T1000 (cell line): ENCODE measurements around the gene ELL2.
"Not testable (repeated sequence)": the region's sequence is repeated elsewhere in the genome, so short reads cannot be mapped to it uniquely, and the experiment has no call there.

Experiments
- DNase-seq: peaks from one replicate; lab custom pipeline; 2025; ENCODE audit warnings: mixed read lengths; lab: John Stamatoyannopoulos, UW

The ELL2 gene

DNA sequence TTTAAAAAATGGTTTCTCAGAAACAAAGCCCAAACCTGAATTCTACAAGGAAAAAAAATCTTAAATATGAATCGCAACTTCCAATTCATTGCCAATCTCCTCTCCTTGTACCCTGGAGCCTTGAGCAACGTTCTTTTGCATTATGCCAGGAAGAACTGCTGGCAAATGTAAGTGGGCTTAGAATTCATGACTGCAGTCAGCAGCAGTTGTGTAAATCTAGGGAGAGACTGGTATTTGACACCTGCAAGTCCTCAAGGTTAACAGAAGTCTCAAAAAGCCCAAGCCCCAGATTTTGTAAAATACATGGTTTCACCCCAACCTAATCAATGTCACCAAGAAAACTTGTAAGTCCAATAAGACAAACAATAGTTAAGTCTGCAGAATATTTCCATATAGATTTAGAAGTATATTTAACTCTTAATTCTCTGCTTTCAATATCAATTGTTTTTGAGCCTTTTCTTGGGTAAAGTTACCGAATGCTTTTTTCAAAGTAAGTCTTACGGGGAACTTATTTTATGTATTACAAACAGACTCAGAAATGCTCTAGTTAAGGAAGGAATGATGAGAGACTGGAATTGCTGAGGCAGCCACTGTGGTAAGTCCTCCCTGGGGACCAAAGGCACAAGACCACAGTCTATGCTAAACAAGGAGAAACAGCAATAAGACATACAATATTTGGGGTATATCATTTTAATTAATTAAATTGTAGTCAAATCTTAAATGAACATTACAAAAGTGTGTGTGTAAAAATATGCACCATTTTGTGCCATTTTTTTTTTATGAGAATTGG, 31.3 kb downstream of the ELL2 start:
- DNase-seq, result no peak

DNA sequence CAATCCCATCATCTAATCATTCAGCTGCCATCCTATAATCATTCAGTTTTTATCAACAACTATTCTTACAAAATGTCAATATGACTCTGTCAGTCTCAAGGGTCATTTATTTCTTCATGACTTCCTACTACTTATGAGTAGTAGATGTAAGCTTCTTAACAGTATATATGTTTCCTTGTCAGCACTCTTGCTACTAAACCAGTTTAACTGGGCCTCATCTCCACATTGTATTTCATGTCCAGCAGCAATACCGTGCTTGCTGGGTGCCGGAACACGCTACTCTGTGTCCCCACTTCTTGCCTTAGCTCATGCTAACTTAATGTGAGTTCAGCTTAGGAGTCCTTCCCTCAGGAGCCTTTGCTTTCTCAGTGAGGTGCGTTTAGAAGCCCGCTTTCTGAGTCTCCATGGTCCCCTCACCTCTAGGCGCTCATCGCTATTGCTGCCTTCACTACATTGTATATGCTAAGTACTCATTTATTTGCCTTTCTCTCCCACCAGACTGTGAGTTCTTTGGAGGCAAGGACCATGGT, 32.9 kb downstream of the ELL2 start:
- no peak for DNase-seq

DNA sequence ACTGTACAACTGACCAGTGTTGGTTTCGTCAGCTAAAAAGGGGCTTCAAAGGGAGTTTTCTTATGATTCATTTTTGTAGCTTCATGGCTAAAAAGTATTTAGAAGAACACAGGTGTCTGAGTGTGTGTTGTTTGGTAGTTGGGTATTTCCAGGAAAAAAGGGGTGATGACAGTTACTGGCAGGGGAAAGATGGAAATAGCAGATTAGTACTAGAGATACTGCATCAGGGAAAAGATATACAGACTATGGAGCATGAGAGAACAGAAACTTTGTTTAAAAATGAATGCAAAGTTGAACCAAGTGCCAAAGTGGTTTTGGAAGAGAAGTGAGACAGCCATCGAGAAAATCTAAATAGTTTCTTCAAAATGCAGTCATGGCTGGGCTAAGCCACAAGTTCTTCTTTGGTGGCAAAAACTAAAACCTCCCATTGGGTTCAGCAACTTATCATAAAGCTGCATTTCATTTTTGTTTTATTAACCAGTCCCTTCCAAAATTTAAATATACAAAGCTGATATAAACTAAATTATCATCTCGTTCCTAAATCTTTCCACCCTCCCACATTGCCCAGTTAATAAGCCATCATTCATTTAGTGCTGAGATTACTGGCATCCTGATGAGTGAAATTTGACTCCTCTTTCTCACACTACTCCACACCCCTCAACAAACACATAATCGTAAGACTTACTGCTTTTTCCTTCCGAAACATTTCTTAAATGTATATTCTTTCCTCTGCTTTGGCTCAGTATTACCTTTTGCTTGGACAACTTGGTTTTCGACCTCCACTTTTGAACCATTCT, 33.5 kb downstream of the ELL2 start:
- DNase-seq, result no peak

DNA sequence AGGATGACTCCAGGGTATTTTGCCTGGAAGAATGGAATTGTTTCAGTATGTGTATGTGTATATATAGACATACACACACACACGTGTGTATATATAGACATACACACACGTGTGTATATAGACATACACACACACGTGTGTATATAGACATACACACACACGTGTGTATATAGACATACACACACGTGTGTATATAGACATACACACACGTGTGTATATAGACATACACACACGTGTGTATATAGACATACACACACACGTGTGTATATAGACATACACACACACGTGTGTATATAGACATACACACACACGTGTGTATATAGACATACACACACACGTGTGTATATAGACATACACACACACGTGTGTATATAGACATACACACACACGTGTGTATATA, 34.4 kb downstream of the ELL2 start:
- DNase-seq, result not testable (repeated sequence)

DNA sequence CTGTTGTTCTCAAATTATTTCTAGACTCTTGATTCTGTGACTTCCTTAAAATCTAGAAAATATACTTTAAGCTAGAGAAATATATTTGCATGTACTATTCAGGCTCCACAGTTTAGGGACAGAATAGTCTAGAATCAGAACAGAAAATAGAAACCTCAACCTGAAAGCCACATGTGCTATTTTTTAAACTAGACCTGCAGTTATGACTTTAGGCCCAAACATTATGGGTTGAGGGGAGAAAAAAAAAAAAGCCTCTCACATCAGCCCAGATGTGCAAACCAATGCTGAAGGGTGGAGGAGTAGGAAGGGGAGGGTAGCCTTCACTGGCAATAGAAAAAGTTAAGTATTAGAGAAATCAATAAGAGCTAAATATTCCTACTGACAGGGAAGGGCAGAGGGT, 35.7 kb downstream of the ELL2 start:
- DNase-seq, result no peak

DNA sequence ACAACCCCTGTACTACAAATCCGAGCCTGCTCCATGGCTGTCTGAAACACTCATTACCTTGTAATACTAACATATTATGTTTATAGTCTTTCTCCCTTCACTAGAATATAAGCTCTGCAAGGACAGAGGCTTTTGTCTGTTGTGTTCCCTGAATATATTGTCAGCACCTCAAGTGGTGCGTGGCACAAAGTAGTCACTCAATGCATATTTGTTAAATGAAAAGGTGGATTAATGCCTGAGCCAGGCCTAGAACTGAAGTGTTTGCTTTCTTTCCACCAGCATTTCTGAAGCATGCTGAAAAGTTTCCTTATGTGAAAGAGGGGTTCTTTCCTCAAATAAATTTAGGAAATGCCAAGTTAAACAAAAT, 36.3 kb downstream of the ELL2 start:
- DNase-seq, result no peak

DNA sequence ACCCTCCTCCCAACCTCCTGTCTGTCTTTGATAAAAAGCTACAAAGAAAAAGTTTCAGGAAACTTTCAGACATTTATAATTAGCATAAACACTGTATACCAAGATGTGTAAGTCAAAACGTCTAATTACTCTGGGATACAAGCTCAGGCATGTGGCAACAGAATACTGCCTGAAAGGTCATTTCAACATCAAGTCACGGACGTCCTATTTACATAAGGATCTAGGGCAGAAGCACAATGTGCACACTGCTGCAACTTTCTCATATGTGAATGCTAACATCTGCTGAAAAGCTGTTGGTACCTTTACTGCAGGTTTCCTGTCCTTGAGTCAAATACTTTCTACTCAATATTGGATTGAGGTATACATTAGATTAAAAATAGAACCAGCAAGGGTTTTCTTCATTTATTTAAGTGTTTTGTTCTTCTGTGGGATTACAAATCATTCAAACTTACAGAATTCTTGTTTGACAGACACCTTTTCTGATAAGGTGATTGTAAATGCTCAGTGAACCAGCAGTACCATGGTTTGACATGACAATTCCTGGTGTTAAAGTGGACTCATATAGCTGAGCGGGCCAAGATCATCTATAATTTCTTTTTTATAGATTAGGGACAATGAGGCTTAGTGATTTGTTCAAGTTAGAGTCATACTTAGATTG, 36.8 kb downstream of the ELL2 start:
- DNase-seq, result no peak

DNA sequence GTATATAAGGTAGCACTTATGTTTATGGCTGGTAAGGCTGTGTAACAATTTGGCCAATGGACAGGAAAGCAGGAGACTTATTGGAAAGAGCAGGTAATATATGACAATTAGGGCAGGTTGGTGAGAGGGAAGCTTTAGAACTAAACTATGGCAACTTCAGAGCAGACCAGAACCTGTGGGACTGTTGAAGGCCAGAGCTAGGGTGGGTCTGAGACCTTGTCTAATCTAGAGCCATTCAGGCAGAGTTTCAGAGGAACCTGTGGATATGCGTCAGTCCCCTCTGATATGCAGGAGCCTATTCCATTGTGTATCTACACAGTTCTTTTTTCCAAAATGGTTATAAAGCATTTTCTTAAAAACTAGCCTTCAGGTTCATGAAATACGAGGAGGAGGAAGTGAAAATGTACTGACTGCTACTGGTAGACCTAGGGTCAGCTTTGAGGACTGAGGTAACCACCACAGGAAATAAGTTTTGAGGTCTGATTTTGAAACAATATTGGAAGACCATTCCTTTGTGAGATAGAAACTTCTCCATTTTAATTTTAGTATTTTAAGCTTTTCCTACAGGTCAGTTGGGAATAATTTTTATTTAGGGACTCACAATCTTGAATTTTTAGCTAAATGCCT, 37.6 kb downstream of the ELL2 start:
- DNase-seq, result no peak

DNA sequence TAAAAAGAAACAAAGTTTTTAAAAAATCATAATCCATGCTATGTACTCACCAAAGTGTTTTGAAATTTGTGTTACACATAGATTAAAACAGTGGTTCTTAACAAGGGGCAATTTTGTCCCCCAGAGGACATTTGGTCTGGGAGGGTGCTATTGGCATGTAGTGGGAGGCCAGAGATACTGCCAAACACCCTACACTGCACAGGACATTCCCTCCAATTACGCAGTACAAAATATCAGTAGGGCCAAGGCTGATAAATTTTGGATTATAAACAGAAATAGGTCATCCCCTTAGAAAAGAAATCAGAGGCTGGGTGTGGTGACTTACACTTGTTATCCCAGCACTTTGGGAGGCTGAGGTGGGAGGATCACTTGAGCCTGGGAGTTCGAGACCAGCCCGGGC, 38.9 kb downstream of the ELL2 start:
- DNase-seq, result no peak

DNA sequence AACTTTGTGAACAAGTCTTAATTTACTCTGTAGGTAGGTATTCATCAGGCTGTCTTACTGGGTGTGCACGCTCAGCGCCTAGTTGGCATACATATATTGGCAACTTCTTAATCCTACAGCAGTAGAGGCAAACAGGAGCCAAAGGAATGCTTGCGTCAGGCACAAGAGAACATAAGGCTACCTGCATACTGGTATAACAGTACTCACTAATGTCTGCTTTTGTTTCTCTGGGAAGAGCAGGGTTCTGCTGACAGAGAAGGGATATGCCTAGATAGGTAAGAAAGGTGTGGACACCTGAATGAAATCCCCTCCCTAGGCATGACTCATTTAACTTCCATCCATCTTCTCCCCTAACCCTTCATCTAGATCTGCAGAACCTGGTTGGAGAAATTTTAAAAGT, 40.1 kb downstream of the ELL2 start:
- DNase-seq, result no peak

DNA sequence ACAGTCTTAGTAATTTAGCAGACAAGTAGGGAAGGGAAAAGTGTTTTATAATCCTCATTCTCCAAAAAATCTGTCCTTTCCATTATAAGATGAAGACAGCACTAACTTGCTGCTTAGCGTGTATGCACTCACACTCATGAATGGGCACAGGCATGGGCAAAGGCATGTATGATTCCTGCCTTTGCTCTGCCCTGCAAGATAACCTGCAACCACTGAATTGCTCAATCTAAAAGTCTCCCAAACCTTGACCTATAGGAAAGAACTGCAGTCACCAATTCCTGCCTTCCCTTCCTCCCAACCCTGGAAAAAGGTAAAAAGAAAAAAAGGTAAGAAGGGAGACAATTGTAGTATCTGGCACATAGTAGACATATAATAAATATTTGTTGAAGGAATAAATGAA, 40.8 kb downstream of the ELL2 start:
- DNase-seq, result no peak

DNA sequence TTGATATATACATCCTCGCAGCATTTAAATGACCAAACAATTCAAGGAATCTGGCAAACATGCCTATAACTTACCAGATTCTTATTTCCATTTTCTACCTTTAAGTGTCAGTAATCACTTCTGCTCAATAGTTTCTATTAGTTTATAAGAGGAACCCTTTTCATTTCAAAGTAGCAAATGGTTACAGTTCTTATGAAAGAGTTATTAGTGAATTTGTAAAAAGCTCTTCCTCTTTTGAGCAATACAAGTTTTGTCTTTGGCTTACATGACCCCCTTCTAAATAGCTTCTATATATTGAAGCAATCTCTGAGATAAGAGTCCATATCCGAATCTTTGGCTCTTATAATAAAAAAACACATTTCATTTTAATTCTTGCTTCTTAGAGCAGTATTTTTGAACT, 42.0 kb downstream of the ELL2 start:
- no peak for DNase-seq

DNA sequence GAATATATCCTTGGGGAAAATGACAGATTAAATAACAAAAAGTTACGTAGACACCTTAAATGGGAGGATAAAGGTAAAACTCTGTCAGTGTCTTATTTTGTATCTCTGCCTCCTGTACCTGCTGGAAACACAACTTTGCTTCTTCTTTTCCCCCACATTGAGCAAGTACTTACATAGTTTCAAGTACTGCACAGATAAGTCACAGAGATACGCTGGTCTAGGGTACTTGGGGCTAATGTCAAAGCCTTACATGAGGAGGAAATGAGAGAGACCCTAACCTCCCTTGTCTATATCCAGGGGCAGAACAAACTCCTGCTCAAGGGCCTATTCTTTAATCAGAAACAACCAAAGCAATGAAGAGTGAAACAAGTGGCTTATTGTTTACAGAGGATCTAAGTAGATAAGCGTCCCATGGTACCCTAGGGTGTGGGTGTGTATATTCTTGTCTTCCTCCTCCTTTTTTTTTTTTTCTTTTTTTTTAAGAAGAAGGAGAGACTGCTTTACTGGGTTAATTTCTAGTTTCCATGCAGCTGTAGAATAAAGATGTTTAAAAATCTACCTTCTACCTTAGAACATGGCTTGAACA, 43.1 kb downstream of the ELL2 start:
- no peak for DNase-seq

DNA sequence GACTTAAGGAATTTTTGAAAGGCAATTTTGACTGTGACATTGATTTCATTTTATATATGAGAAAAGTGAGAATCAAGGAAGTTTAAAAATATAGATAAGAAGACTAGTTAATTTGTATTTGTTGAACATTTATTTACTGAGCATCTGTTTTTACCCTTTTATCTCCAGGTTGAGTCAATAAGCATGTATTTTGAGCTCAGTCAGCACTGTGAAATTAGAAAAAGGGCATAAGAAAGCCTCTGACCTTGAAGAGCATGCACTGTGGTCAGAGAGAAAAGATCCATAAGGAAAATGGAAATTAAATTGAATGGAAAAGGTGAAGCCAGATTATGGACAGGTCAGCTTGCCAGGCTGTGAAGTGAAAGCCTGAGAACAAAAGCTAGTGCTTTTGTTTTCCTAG, 44.4 kb downstream of the ELL2 start:
- no peak for DNase-seq

DNA sequence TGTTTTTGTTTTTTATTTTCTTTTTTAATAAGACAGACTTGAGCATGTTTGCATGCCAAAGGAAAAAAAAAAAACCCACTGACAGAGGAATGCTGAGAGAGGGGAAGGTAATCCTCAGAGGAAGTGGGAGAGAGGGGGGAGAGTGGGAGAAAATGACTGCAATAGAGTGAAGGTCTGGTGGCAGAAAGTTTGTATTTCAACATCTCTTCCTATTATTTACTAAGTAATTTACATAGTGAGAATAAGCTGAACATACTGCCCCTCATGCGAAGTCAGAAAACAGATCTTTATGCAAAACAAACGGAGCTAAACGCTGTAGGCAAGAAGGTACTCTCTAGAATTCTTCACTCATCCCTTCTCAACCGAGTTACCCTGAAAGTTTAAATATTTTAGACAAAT, 45.0 kb downstream of the ELL2 start:
- DNase-seq, result no peak

DNA sequence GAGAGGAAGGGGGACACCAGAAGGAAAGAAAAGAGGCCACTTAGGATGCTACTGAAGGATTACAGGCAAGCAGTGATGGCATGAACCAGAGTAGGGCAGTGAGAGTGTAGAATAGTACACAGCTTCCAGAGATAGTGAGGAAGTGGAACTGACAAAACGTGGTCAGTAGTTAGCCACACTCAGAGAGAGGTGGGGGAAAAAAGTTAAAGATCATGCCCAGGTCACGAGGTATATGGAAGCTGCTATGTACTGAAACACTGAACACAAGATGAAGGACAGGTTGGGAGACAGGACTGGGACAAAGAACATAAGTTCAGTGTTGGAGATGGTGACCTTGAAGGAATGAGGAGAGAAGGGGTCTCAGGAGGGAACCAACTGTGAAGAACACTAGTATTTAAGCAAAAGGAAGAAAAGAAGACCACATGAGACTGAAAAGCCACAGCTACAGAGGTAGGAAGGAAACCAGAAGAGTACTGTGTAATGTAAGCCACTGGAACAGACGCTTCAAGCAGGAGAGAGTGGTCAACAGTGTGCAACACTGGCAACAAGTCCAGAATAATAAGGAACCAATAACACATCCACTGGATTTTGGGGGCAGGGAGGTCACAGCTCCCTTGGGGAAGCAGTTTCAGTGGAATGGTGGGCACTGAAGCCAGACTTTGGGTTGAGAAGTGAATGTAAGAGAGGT, 45.5 kb downstream of the ELL2 start:
- no peak for DNase-seq

DNA sequence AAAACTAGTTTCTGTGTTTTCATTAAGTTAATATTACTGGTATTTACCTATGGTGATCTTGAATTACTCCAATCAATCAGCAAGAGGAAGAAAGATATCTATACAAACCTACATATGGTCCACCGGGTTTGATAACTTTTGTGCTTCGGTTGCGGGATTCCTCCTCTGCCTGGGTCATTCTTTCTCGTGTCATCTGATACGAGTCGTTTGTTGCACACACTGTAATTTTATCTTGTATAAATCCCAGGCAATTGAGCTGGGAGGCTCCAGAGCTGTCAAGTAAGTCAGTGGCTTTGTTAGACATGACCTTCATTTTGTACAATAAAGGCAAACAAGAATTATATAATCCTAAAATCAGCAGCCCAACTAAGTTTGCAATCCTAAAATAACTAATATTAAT, 48.0 kb downstream of the ELL2 start:
- no peak for DNase-seq

DNA sequence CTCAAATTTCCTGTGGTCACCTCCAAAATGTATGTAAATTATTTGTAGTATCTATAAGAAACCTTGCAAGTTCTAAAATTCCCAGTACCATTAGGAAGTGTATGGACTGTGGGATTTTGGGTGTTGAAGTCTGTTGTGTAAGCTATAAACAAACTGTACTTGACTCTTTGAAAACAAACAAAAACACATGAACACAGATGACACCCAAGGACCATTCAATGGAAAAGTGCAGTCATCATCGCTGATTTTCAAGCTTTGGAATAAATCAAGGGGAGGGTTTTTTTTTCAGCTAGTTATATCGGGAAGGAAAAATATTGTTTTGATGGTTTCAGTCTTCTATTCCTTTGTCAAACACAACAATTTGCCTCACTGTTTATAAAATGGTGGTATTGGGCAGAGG, 49.6 kb downstream of the ELL2 start:
- DNase-seq, result no peak

DNA sequence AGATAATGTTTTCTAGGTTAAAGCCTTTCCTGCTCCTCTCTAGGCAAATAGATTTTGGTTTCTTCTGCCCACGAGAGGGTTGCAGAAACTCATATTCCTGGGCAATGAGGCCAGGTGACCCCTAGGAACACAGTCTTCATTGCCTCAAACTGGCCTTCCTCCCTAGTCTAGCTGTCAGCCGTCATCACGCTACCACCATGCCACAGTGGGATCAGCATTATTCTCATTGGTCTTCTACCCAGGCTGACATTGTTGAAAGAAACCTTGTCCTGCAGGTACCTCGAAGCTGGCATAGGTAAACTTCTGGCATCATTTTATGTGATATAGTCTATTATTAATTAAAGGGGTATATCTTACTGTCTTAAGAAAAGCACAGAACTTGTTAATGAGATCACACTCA, 51.1 kb downstream of the ELL2 start:
- DNase-seq, result no peak

DNA sequence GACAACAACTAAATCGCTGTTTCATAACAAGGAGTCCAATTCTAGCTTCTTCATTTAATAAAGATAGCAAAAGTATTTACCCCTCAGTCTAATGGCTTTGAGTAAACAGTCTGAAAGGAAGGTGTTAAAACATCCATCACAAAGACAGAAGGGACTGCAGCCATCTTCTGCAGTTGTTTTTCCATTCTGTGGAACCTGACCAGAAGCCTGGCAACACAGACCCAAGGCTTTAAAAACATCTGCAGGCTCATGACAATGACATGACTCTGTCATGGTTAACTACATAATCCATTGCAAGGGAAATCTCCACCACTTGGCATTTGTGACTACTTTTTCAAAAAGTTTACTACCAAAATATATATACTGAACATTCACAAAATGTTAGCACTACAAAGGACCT, 51.9 kb downstream of the ELL2 start:
- no peak for DNase-seq

DNA sequence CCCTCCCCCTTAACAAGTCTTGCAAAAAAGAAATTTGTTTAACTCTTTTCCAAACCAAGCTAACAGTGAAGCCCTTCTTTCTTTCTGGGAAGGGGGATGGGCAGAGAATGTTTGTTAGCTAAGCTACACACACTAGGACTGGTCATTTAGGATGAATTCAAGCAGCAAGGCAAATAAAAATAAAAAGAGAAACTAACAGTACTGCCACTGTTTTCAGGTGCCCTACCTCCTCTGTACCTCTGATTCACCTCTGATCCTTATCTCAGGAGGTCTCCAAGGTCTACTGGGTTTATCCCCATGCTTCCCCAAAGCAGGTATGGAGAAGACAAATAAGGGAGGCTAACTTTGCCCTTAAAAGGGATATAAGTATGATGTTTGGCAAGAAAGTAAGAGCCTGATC, 52.9 kb downstream of the ELL2 start:
- DNase-seq, result no peak
